Esophagus mucosa (tissue), 1 donor: ENCODE results near the gene NFATC2IP. TPM values are rescaled to one million over a fixed set of nuclear protein-coding genes. Genes with fewer than 3 reads are reported as not detected.

Source experiments
- ATAC-seq: fragments of 200-7000 bp; cut with Tn5 transposase; one replicate; pipeline ENCODE4 v1.9.1; 2020
- total RNA-seq: library from RNA; stranded (reverse); gene quantifications from one replicate; pipeline ENCODE4 v1.2.4, GENCODE V29; 2023
- donor health status: DM: yes; HTN: yes; CAD: no.

NFATC2IP gene
- 21.3 TPM for total RNA-seq

DNA sequence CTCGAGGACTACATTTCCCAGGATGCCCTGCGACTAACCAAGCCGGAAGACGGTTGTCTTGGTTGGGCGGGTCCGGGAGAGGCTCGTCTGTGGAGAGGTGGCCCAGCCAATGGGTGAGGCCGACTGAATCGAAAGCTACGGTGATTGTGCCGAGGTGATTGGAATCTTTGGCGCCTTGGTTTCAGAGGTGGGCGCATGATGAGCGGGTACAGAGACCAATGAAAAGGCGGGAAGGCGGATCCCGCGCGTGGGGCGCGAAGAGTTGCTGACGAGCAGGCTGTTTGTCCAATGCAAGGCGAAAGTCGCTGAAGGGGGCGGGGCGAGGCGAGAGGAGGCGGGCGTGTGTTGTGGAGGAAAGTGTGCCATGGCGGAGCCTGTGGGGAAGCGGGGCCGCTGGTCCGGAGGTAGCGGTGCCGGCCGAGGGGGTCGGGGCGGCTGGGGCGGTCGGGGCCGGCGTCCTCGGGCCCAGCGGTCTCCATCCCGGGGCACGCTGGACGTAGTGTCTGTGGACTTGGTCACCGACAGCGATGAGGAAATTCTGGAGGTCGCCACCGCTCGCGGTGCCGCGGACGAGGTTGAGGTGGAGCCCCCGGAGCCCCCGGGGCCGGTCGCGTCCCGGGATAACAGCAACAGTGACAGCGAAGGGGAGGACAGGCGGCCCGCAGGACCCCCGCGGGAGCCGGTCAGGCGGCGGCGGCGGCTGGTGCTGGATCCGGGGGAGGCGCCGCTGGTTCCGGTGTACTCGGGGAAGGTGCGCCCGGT, at the start of gene NFATC2IP:
TSS of gene NFATC2IP (plus strand) at position 290 of the 762 bp plus-strand sequence. CDS start at position 365, 75 bp downstream.
- peak; percentile 98 for ATAC-seq

GRCh38 chr16:28901862-28902261, 48.9 kb upstream of the NFATC2IP start:
- ATAC-seq = no peak

- peak; percentile 10 for ATAC-seq
Measured at GRCh38 chr16:28902909-28903308, 47.8 kb upstream of the NFATC2IP start.

GRCh38 chr16:28903344-28904042, 47.2 kb upstream of the NFATC2IP start:
- ATAC-seq = peak; percentile 13

GRCh38 chr16:28904363-28904762, 46.4 kb upstream of the NFATC2IP start:
- no peak for ATAC-seq

DNA sequence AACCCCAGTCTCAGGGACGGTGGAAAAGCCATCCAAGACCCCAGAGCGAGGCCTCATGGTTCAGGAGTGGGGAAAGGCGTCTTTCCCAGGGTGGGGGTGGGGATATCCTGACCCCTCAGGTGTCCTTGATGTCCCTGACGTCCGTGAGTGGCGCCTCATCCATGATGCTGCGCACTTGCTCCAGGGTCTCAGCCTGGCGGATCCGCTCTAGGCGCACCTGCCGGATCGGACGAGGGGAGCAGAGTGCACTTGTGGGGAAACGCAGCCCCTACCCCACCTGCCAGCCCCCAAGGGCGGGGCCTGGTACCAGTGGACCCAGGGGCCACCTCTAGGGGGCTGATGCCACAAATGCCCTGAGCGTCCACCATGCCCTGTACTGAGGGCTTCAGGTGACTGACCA, 45.9 kb upstream of the NFATC2IP start:
- ATAC-seq = no peak

- no peak for ATAC-seq
Measured at GRCh38 chr16:28905229-28905754, 45.4 kb upstream of the NFATC2IP start.

DNA sequence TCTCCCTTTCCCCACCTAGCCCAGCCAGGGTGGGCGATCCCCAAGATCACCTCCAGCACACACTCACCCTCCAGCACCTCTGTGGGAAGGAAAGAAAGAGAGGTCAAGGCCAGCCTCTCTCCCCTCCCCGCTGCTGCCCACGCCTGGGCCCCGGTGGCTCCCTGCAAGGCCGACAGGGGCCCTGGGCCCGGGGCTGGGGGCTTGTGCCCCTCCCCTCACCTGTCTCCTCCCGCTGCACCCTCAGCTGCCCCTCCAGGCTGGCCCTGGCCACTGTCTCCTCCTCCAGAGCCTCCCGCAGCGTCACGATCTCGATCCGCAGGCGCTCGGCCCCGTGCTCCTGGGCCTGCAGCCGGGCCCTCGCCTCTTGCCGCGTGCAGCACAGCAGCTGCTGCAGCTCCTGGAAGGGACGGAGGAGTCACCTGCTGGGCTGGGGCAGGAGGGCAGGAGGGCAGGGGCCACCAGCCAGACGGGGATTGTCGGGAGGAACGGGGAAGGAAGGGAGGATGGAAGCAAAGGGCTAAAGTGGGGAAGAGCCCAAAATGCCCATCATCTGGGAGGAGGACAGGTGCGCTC, 44.9 kb upstream of the NFATC2IP start:
- ATAC-seq = no peak

DNA sequence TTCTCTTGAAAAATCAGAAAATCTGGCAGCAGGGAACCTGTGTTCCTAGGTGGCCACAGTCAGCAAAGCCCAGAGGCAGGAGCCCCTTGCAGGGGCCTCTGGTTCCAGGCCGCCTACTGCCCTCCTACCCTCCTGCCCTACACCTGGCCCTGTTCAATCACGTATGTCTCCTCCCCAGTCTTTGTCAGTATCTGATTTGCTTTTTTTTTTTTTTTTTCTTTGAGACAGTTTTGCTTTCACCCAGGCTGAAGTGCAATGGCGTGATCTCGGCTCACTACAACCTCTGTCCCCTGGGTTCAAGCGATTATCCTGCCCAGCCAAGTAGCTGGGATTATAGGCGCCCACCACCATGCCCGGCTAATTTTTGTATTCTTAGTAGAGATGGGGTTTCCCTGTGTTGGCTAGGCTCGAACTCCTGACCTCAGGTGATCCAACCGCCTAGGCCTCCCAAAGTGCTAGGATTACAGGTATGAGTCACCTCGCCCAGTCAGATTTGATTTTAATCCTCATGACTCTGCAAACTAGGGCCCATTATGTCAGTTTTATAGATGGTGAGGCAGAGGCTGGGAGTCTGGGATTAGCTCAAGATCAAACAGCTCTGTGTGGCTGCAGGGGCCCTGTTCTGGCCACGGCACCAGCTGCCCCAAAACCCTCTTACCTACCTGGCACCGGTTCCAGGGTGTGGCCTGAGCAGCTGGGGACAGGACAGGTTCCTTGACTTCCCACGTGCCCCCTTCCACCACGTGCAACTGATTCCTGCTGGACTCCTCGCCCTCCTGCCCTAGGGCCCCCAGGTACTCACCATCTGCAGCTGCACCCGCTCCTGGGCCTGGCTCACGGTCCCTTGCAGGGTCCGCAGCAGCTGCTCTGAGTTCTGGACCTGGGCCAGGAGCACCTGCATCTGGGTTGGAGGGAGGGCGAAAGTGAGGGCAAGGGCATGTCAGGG, 40.4 kb upstream of the NFATC2IP start:
- ATAC-seq = peak; percentile 89

GRCh38 chr16:28912558-28912957, 38.2 kb upstream of the NFATC2IP start:
- ATAC-seq = no peak

DNA sequence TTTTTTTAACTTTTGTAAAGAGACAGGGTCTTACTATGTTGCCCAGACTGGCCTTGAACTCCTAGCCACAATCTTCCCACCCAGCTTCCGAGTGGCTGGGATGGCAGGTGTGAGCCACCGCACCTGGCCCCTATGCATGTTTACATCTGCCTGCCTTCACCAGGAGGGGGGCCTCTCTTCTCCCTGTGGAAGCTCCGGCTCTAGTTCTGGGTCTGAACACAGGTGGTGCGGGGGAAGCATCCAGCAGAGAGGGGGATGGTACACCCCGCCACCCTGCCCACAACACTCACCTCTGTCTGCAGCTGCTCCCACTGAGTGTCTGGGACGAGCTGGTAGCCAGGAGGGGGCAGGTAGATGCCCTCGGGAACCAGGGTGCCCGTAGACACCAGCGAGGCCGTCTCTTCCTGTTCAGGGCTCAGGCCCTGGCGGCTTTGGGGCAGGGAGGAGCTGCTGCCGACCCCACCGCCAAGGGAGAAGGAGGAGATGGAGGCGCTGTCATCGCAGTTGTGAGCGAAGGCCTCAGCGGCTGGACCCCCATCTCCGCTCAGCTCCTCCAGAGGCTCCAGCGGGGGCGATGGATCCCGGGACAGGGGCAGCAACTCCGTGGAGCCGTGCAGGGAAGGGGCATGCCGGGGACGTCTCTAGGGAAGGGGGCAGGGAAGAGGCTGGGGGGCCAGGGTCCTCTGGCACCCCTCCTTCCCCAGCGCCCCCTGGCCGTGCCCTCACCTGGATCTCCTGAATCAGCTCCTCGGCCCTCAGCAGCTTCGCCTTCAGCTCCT, 36.6 kb upstream of the NFATC2IP start:
- ATAC-seq = no peak

GRCh38 chr16:28915181-28915580, 35.6 kb upstream of the NFATC2IP start:
- ATAC-seq = no peak

DNA sequence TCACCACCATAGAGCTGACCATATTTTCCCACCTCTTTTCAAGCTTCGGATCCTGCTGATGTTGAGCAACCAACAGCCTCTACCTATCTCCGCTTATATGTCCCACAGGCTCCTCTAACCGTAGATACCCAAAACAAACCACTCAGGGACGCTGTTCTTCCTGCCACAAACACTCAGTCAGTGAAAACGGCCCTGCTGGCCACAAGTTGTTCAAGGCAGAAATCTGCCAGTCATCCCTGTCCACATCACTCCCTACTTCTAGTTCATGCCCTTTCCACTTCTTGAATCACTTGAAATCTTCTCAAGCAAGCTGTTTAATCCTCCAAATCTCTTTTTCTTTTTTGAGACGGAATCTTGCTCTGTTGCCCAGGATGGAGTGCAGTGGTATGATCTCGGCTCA, 33.6 kb upstream of the NFATC2IP start:
- ATAC-seq = no peak

DNA sequence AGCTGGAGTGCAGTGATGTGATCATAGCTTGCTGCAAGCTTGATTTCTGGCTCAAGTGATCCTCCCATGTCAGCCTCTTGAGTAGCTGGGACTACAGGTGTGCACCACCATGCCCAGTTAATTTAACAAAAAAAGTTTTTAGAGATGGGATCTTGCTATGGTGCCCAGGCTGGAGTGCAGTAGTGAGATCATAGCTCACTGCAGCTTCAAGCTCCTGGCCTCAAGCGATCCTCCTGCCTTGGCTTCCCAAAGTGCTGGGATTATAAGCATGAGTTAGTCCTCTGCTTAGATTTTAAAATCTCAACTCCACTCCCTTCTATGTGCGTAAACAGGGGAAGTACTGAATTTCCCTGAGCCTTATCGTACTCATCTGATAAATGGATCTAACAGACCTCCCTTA, 32.0 kb upstream of the NFATC2IP start:
- ATAC-seq = no peak

DNA sequence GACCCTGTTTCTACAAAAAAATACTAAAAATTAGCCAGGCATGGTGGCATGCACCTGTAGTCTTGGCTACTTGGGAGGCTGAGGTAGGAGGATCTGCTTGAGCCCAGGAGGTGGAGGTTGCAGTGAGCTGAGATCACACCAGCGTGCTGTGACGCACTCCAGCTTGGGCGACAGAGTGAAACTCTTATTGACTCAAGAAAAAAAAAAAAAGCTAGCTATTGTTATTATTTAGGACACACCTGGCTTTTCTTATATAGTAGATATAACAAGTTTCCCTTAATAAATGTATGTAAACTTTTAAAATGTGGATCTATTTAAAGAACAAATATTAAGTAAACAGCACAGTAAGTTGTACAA, 27.5 kb upstream of the NFATC2IP start:
- ATAC-seq = no peak

- peak; percentile 31 for ATAC-seq
Measured at GRCh38 chr16:28923652-28924398, 26.9 kb upstream of the NFATC2IP start.

DNA sequence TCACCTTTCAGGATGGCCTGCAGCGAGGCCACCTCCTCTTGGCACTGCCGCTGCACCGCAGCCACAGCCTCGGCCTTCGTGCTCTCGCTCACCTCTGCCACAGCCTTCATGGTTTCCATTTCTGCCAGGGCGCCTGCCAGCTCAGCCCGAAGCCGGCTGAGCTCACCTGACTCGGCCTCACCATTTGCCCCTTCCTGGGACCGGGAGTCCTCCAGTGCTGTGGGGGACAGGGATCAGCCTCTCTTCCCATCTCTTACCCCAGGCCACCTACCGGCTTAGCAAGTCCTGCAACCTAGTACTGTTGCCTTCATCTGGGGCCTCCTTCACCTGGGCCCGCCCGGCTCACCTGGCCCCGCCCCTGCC, 26.4 kb upstream of the NFATC2IP start:
- no peak for ATAC-seq

DNA sequence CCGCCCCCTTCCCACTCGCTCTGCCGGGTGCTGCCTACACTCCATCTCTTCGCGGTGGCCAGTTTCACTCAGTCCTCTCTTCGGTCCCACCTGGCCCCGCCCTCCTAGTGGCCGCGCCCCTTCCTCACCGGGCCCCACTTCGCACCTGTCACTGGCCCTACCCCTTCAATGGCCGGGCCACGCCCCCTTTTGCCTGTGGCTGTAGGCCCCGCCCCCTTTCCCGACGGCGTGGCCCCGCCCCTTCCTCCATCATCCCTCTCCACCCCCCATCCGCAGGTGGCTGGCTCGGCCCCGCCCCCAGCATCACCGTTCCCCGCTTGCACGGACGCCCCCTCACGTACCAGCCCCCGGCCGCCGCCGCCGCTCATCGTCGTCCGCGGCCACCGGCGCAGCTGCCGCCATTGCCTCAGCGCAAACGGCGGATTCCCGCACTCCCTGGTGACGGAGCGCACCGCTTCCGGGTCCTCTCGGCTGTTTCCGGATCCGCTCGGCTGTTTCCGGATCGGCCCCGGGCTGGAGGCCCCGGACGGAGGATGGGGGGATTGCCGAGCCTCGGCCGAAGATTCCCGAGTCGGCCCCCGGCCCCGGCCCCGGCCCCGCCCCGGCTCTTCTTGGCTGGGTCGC, 25.9 kb upstream of the NFATC2IP start, which contains the start of gene RABEP2:
TSS of gene RABEP2 (minus strand) at position 477 of the 624 bp plus-strand sequence. CDS start at position 402, 75 bp downstream.
- peak; percentile 97 for ATAC-seq

- ATAC-seq = peak; percentile 38
Measured at GRCh38 chr16:28925386-28926228, 25.1 kb upstream of the NFATC2IP start.
